Coronary artery (tissue), 2 donors: ENCODE data around the gene DYRK4.
"Not testable (repeated sequence)": the region's sequence is repeated elsewhere in the genome, so short reads cannot be mapped to it uniquely, and the experiment has no call there.

ENCODE experiments used
- DNase-seq: peaks from one replicate; pipeline ENCODE4 v3.0.0-alpha.2; 2017; ENCODE audit warnings: low spot score
- H3K27ac ChIP-seq, 2 donors: fragments of 200-600 bp; sonication (generic); one replicate each; pipeline ENCODE4 v1.5.1; 2016 to 2019
- H3K4me3 ChIP-seq: fragments of 200-600 bp; sonication (generic); 2 replicates; pipeline ENCODE4 v1.5.1; 2016; ENCODE audit warnings: mild to moderate bottlenecking, moderate library complexity
- CTCF ChIP-seq: fragments of 200-600 bp; sonication (generic); IDR thresholded peaks from one replicate; pipeline ENCODE4 v1.5.1; 2019; ENCODE audit warnings: antibody characterized with exemption

DYRK4 gene

GRCh38 chr12:4562034-4562657 is at the start of gene DYRK4:
Gene DYRK4, plus strand, starts transcription at chr12:4562208. Its CDS starts 38 bp downstream, at chr12:4562246.
- no peak for TF ChIP-seq CTCF
- peak within 1 kb of the TSS; percentile 67 for H3K4me3 ChIP-seq
- H3K27ac ChIP-seq = peak within 1 kb of the TSS in 1 of 2 donors; percentile 16
- no peak for DNase-seq

GRCh38 chr12:4518106-4518728 is 43.8 kb upstream of the DYRK4 start:
- no peak for DNase-seq

GRCh38 chr12:4523443-4523842 is 38.6 kb upstream of the DYRK4 start:
- H3K4me3 ChIP-seq, H3K27ac ChIP-seq, DNase-seq: not testable (repeated sequence)

More at GRCh38 chr12:4518106-4518728, 43.8 kb upstream of the DYRK4 start:
- Histone ChIP-seq H3K27ac (no peak overlapping the region), H3K4me3 (no peak overlapping the region)
- TF ChIP-seq CTCF = no peak

GRCh38 chr12:4526923-4527546 is 35.0 kb upstream of the DYRK4 start:
- no peak overlapping the region for H3K4me3 ChIP-seq
- TF ChIP-seq CTCF = no peak
- DNase-seq = no peak
- no peak overlapping the region for H3K27ac ChIP-seq

- no peak for TF ChIP-seq CTCF
- DNase-seq = no peak
- H3K4me3 ChIP-seq = no peak overlapping the region
- no peak overlapping the region for H3K27ac ChIP-seq
These were observed 31.8 kb upstream of the DYRK4 start for GRCh38 chr12:4530160-4530559.

- TF ChIP-seq CTCF = no peak
- H3K4me3 ChIP-seq = no peak overlapping the region
- no peak for DNase-seq
- H3K27ac ChIP-seq = no peak overlapping the region
These were observed 30.9 kb upstream of the DYRK4 start for GRCh38 chr12:4530982-4531586.

- no peak overlapping the region for H3K27ac ChIP-seq
- TF ChIP-seq CTCF = no peak
- no peak for DNase-seq
- H3K4me3 ChIP-seq = no peak overlapping the region
These were observed 26.9 kb upstream of the DYRK4 start for GRCh38 chr12:4535092-4535491.
